Measurements from ENCODE around the gene MCFD2. TPM values are rescaled to one million over a fixed set of nuclear protein-coding genes. Genes with fewer than 3 reads are reported as not detected.

Gene MCFD2
- polyA plus RNA-seq, 1 of the 3 experiments (the other 2 are of a cell fraction): 88.2 TPM

DNA sequence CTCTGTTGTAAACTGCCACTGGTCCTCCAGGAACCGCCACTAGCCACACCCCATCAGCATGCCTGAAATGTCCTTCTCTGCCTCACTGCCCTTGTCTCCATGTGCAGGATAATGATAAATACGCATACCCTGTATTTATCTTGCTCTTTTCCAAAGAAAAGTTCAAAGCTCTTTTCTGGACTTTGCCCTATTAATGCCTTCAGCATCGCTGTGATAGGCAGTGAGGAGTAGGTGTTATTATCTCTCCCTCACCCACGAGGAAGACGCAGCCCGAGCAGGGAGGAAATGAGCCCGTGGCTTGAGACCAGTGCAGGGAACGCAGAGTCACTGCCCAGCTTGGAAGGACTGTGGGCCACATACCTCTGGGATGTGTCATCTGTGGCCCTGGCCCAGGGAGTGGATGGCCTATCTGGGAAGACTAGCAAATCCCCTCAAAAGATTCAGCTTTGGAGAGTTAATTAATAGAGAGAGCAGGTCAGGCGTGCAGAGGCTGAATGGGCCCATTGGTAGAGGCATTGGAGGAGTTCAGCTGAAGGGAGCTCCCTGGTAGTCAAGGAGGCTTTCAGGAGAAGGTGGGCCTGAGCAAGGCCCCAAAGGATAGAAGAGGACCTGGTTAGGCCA, 39.5 kb upstream of the MCFD2 start:
- H3K4me3 ChIP-seq (ENCODE audit: low read depth in 2 of 2, low read length in 1 of 2): no peak overlapping the region
- no peaks in the 10 kb centered on the region for H3K27me3 ChIP-seq (ENCODE audit: insufficient read depth)
- no peak for TF ChIP-seq RAD21 (IDR thresholded peaks at IDR 0.05; ENCODE audit: low read length)
- no peak for TF ChIP-seq GATA2 (CRISPR knock-in tag; IDR thresholded peaks at IDR 0.05)
- peak; percentile 52; the same call in 1 of the 2 replicates for TF ChIP-seq TCF12 (IDR thresholded peaks at IDR 0.05)
- TF ChIP-seq, protein P1, sequence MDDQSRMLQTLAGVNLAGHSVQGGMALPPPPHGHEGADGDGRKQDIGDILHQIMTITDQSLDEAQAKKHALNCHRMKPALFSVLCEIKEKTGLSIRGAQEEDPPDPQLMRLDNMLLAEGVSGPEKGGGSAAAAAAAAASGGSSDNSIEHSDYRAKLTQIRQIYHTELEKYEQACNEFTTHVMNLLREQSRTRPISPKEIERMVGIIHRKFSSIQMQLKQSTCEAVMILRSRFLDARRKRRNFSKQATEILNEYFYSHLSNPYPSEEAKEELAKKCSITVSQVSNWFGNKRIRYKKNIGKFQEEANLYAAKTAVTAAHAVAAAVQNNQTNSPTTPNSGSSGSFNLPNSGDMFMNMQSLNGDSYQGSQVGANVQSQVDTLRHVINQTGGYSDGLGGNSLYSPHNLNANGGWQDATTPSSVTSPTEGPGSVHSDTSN (IDR thresholded peaks at IDR 0.05): no peak
- peak in 1 of 2 experiments; percentile 54; a peak in 1 of 4 replicates for TF ChIP-seq EP300 (IDR thresholded peaks at IDR 0.05; ENCODE audit: borderline replicate concordance in 1 of 2, low read depth in 1 of 2, low read length in 1 of 2)
- TF ChIP-seq, protein P2, sequence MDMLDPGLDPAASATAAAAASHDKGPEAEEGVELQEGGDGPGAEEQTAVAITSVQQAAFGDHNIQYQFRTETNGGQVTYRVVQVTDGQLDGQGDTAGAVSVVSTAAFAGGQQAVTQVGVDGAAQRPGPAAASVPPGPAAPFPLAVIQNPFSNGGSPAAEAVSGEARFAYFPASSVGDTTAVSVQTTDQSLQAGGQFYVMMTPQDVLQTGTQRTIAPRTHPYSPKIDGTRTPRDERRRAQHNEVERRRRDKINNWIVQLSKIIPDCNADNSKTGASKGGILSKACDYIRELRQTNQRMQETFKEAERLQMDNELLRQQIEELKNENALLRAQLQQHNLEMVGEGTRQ (IDR thresholded peaks at IDR 0.05; ENCODE audit: borderline replicate concordance, low read depth, low read length): no peak
- peak; percentile 66; the same call in 1 of the 2 replicates for TF ChIP-seq TEAD4 (IDR thresholded peaks at IDR 0.05; ENCODE audit: borderline replicate concordance, insufficient read depth)
- TF ChIP-seq, protein P3, sequence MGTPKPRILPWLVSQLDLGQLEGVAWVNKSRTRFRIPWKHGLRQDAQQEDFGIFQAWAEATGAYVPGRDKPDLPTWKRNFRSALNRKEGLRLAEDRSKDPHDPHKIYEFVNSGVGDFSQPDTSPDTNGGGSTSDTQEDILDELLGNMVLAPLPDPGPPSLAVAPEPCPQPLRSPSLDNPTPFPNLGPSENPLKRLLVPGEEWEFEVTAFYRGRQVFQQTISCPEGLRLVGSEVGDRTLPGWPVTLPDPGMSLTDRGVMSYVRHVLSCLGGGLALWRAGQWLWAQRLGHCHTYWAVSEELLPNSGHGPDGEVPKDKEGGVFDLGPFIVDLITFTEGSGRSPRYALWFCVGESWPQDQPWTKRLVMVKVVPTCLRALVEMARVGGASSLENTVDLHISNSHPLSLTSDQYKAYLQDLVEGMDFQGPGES (IDR thresholded peaks at IDR 0.05; ENCODE audit: low read depth, low read length): no peak
- TF ChIP-seq FOXM1 (IDR thresholded peaks at IDR 0.05; ENCODE audit: low read depth): no peak
- TF ChIP-seq JUND (IDR thresholded peaks at IDR 0.05): peak; percentile 94
- TF ChIP-seq, protein P4, sequence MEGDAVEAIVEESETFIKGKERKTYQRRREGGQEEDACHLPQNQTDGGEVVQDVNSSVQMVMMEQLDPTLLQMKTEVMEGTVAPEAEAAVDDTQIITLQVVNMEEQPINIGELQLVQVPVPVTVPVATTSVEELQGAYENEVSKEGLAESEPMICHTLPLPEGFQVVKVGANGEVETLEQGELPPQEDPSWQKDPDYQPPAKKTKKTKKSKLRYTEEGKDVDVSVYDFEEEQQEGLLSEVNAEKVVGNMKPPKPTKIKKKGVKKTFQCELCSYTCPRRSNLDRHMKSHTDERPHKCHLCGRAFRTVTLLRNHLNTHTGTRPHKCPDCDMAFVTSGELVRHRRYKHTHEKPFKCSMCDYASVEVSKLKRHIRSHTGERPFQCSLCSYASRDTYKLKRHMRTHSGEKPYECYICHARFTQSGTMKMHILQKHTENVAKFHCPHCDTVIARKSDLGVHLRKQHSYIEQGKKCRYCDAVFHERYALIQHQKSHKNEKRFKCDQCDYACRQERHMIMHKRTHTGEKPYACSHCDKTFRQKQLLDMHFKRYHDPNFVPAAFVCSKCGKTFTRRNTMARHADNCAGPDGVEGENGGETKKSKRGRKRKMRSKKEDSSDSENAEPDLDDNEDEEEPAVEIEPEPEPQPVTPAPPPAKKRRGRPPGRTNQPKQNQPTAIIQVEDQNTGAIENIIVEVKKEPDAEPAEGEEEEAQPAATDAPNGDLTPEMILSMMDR (IDR thresholded peaks at IDR 0.05): no peak
- no peak; the same call in 1 of the 2 replicates for TF ChIP-seq SIN3A (IDR thresholded peaks at IDR 0.05; ENCODE audit: borderline replicate concordance, low read depth, low read length)
- peak; percentile 43; the same call in 1 of the 2 replicates for TF ChIP-seq POLR2AphosphoS5 (IDR thresholded peaks at IDR 0.05; ENCODE audit: low read depth, low read length)
- TF ChIP-seq ELF1 (IDR thresholded peaks at IDR 0.05): no peak
- TF ChIP-seq, protein P5, sequence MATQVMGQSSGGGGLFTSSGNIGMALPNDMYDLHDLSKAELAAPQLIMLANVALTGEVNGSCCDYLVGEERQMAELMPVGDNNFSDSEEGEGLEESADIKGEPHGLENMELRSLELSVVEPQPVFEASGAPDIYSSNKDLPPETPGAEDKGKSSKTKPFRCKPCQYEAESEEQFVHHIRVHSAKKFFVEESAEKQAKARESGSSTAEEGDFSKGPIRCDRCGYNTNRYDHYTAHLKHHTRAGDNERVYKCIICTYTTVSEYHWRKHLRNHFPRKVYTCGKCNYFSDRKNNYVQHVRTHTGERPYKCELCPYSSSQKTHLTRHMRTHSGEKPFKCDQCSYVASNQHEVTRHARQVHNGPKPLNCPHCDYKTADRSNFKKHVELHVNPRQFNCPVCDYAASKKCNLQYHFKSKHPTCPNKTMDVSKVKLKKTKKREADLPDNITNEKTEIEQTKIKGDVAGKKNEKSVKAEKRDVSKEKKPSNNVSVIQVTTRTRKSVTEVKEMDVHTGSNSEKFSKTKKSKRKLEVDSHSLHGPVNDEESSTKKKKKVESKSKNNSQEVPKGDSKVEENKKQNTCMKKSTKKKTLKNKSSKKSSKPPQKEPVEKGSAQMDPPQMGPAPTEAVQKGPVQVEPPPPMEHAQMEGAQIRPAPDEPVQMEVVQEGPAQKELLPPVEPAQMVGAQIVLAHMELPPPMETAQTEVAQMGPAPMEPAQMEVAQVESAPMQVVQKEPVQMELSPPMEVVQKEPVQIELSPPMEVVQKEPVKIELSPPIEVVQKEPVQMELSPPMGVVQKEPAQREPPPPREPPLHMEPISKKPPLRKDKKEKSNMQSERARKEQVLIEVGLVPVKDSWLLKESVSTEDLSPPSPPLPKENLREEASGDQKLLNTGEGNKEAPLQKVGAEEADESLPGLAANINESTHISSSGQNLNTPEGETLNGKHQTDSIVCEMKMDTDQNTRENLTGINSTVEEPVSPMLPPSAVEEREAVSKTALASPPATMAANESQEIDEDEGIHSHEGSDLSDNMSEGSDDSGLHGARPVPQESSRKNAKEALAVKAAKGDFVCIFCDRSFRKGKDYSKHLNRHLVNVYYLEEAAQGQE (IDR thresholded peaks at IDR 0.05; ENCODE audit: low read depth, low read length): peak; percentile 27; the same call in 1 of the 2 replicates
- TF ChIP-seq NRF1 (IDR thresholded peaks at IDR 0.05; ENCODE audit: low read depth, low read length): no peak
- TF ChIP-seq, protein P6, sequence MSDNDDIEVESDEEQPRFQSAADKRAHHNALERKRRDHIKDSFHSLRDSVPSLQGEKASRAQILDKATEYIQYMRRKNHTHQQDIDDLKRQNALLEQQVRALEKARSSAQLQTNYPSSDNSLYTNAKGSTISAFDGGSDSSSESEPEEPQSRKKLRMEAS (IDR thresholded peaks at IDR 0.05; ENCODE audit: low read depth): peak; percentile 95
- peak; percentile 76 for TF ChIP-seq NFIC (IDR thresholded peaks at IDR 0.05; ENCODE audit: borderline replicate concordance)
- TF ChIP-seq, protein P7, sequence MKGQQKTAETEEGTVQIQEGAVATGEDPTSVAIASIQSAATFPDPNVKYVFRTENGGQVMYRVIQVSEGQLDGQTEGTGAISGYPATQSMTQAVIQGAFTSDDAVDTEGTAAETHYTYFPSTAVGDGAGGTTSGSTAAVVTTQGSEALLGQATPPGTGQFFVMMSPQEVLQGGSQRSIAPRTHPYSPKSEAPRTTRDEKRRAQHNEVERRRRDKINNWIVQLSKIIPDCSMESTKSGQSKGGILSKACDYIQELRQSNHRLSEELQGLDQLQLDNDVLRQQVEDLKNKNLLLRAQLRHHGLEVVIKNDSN (IDR thresholded peaks at IDR 0.05; ENCODE audit: borderline replicate concordance, low read depth): no peak
- TF ChIP-seq FOSL2 (IDR thresholded peaks at IDR 0.05; ENCODE audit: borderline replicate concordance, low read depth): peak; percentile 89
- H3F3A ChIP-seq (replicated peaks; ENCODE audit: insufficient read depth): peaks cover 21% of the 10 kb centered on the region
- no peaks in the 10 kb centered on the region for H4K20me1 ChIP-seq (ENCODE audit: insufficient read depth)
- CTCF ChIA-PET: interaction anchor here (0.5 to 1.9 kb wide), 4 partner anchors 9 to 1552 kb away, joined by 3 to 5 read pairs (median 4); no protein-coding TSS in a partner anchor
- WGBS (ENCODE audit: low lambda C conversion rate): 43% methylated on average over 9 of the region's 9 CpGs
- H3K9me2 ChIP-seq: no peaks in the 10 kb centered on the region
- H3K9me3 ChIP-seq: no peaks in the 10 kb centered on the region
- peaks cover 36 to 38% of the 10 kb centered on the region in 2 experiments for H3K36me3 ChIP-seq (replicated peaks in 1 of 2; ENCODE audit: control insufficient read depth in 1 of 2, insufficient read depth in 2 of 2, low read length in 1 of 2)
- H3K79me2 ChIP-seq (ENCODE audit: insufficient read depth): peaks cover 16% of the 10 kb centered on the region; the same call in 1 of the 2 replicates
- H2AFZ ChIP-seq (ENCODE audit: low read depth): peak overlapping the region; percentile 11
- H3K4me1 ChIP-seq (ENCODE audit: control insufficient read depth in 1 of 2, insufficient read depth in 2 of 2, low read depth in 1 of 2, low read length in 1 of 2): peaks cover 2 to 13% of the 10 kb centered on the region in 2 experiments; a peak in 3 of 4 replicates
- H3K9ac ChIP-seq: peak overlapping the region; percentile 37
- H3K4me2 ChIP-seq: peak overlapping the region; percentile 75
- DNase-seq: no peak
- POLR2A ChIA-PET: no interaction called here
- H3K27ac ChIP-seq (ENCODE audit: low read depth in 2 of 2, low read length in 1 of 2): peak overlapping the region; percentile 50 to 89

Measured in SK-N-SH (cell line).